ENCODE measurements around the gene MYMX.

The MYMX gene

DNA sequence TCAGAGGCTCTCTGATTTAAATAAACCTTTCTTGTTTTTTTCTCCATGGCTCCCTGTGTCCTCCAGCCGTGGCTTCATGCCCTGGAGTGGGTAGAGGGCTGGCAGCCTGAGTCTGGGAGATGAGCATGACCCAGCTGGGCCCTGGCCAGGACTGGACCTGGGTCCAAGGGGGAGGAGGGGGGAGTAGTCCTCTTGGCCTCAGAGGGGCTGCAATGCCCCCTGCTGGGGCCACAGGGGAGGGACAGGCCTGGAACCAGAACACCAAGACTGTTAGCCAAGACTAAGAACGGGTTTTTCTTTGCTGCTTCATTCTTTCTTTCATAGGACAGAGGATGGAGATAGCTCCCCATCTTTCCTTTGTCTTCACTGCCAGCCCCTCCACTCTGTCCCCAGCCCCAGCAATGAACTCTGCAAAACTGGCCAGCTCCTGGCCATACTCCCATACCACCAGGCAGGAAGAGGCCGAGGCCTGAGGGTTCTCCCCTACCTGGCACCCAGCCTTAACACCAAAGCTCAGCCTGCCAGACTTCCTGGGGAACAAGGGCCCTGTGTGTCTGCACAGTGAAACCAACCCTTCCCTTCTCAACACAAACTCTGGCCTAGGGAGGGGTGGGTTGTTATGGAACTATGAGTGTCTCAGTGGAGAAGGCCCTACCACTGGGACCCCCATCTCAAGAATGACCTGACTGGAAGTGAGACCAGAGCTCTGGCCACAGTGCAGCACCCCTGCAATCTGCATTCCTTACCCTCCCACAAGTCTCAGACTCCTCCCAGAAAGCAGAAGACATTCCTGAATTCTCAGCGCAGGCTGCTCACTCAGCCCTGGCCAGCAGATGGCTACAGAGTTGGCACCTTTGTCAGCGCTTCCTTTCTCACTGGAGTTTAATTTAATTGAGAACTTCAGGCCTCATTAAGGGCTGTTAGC, 17.6 kb downstream of the MYMX start:
- DNase-seq: no peak

DNA sequence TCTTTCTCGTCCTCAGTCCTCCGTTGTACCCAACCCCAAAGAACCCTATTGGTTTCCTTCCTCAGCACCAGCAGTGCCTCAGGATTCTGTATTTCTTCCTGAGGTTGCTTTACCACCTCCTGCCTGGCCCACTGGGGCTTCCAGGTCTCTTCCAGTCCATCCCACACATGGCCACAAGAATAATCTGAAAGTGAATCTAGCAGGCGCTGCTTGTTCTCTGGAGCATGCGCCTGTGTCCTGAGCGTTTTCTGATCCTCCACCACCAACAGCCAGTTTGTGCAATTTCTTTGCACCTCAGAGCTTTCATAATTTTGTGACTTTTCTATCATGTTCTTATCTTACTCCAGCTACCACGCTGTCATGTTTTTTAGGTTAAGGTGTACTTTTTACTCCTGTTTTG, 18.5 kb downstream of the MYMX start:
- DNase-seq: no peak

DNA sequence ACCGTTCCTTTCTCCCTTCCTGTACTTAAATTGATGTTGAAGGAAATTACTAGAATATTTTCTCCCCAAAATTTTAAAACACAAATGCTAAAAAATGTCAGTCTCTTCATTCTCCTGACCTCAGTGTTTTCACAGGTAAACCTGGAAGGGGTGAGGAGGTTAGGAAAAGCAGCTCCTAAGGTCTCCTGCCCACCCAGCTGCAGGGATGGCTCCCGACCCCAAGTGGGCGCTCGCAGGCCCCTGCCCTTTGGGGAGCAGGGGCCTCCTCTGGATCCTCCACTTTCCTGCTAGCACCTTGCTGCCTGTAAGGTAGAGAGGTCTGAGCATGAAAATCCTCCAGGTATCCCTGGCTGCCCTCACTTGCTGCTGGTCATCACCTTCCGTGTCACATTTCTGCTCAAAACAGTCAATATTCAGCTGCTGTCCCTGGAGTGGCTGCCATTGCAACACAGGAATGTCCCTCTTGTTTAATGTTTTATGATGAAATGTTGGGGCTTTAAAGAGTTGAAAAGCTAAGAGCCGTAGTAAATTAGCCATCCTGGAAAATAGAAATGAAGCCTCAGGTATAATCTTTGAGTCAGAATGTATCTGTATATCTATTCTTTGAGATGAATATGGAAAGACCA, 19.3 kb downstream of the MYMX start:
- no peak for DNase-seq

DNA sequence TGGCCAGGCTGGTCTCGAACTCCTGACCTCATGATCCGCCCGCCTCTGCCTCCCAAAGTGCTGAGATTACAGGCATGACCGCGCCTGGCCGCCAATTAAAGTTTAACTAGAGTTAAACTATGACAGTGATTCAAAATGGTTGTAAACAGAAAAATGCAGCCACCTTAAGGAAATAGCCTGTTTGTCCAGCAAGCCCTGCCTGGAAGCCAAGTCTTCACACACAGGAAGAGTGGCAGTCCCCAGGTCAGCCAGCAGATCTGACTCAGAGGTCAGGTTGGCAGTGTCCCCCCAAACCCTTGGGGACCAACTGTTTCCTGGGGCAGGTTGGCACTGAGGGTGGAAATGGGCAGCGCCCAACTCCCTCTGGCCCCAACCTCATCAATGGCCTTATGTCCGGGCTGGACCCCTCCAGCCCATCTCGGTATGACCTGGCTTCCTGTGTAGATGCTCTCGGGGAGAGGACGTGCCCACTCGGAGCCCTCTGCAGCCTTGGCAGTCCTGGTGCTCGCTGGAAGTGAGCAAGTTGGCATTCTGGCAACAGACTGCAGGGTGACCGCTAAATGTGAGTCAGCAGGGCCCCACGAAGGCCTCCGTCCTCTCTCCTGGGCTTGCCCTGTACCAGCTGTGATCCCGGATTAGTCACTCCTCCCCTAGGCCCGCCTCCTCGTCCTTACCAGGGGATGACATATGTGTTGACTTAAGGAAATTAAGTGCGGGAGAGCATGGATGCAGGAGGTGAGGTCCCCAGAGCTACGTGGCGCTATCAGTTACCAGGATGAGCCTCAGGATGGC, 20.5 kb downstream of the MYMX start:
- peak; percentile 64 for DNase-seq

DNA sequence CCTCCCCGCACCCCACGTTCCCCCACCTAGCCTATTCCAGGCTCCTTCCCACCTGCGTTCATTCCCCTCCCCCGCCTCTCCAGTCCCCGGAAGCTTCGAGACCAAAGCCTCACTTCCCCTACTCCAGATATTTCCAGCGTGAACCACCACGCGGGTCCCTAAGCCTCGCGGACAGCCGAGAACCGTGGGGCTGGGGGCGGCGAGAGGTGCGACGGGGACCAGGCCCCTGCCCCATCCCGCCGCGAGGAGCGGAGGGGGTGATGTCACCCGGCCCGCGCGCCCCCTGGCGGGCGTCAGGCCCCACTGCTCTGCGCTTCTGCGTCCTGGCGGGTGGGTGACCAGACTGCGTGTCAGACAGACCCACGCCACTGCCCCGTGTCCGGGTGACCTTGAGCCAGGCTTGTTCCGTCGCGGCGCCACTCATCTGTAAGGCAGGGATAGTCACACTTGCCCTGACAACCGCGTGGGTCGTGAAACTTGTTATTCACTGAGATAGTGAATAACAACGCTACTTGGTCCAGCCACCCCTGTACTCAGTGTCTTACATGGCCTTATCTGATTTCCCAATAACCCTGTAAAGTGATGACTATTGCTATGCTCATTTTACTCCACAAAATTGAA, 21.2 kb downstream of the MYMX start:
- DNase-seq: no peak

DNA sequence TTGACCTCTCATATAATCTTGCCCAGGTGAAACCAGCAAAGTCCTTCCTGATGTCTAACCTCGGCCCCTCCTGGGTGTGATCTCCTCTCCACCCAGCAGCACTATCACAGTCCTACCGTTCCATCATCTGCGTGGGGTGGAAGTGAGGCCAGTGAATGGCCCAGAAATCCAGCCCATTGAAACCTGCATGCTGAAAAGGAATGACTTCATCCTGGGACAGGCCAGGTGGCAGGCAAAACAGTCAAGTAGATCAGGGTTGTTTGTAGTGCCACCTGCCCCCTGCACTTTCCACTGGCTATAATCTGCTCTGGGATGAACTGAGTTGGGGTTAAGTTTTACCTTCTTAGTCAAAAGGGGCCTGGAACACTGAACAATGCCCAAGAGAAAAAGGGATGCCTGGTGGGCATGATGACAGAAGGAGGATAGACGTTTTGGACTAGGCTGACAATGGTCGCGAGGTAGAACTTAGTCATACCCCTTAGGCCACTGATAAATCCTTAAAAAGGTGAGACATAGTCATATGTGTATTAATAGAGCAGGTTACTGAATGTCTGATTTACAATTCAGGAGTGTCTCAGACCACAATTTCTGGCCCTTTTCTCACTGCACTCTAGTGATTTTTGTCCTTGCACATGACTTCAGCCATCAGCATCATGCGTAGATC, 22.1 kb downstream of the MYMX start:
- no peak for DNase-seq

DNA sequence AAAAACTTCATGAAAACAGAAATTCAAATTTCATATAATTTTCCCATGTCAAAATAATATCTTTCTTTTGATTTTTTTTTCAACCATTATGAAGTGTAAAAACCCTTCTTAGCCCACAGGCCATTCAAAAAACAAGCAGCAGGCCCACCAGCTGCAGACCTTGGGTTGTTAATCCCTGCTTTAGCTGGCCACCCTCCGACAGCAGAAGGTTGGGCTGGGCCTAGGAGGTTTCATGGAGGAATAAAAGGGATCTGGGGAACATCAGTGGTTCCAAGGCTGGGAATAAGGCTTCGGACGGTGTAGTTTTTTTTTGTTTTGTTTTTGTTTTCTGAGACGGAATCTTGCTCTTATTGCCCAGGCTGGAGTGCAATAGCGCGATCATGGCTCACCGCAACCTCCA, 26.6 kb downstream of the MYMX start:
- no peak for DNase-seq

DNA sequence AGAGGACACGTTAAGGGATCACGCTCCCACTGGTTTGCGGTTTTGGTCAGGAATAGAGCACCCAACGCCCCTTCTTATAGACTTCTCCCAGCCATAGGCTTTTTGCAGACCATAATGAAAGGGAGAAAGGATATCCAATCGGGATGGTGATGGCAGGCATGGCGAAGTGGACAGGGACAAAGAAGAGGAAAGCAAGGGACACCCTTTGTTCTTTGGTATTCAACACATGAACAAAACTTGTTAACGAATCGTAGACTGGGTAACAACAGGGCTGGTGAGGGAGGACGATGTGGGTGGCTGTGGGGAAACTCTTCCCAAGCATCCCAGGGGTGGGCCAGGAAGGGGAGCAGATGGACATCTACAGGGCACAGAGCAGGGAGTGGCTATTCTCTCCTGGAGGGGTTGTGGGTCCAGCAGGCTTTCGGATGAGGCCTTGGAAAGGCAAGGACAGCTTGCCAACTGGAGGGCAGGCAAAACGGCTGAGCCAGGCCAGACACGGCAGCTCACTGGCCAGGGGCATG, 28.7 kb downstream of the MYMX start:
- no peak for DNase-seq

DNA sequence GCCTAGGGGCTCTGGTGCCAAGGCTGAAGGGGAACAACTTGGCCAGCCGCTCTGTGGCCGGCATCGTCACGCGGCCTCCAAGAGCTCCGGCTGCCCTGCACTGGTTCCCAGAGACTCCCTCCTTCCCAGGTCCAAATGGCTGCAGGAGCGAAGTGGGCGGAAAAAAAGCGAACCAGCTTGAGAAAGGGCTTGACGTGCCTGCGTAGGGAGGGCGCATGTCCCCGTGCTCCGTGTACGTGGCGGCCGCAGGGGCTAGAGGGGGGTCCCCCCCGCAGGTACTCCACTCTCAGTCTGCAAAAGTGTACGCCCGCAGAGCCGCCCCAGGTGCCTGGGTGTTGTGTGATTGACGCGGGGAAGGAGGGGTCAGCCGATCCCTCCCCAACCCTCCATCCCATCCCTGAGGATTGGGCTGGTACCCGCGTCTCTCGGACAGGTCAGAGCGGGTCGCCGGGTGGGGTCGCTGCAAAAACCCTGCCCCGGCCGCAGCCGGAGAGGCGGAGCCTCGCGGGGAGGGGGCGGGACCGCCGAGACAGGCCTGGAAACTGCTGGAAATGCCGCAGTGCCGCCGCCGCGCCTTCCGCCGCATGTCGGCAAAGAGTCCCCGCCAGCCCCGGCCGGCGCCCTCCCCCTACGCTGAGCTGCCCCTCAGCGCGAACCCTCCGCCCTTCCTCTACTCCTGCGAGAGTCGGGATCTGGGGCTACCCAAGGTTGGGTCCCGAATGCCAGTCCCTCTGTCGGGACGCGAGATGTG, 29.4 kb downstream of the MYMX start:
- DNase-seq: no peak

DNA sequence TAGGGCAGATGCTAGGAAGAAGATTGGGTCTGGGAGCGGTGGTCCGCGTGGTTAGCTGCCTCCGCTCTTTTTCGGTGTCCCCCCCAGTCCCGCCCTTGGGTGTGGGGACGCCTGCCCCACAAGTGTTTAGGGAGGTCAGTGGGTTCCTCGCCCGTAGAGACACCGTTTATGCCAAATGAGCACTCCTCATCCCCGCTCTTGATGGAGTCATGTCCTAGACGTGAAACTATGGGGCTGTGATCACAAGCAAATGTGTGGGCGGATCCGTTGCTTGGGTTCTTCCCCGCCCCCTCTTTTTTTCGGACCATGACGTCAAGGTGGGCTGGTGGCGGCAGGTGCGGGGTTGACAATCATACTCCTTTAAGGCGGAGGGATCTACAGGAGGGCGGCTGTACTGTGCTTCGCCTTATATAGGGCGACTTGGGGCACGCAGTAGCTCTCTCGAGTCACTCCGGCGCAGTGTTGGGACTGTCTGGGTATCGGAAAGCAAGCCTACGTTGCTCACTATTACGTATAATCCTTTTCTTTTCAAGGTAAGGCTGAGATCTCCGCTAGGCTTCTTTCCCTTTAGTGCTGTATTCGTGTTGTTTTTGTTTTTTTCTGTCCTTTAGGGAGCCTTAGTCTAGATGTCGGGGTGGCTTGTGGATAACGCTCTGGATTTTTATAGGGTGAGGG, 30.1 kb downstream of the MYMX start, which contains the start of gene HSP90AB1:
HSP90AB1 (plus strand) TSS at position 439 of the 675 bp plus-strand sequence. CDS start 1,529 bp downstream, outside the sequence.
- DNase-seq: peak; percentile 85

DNA sequence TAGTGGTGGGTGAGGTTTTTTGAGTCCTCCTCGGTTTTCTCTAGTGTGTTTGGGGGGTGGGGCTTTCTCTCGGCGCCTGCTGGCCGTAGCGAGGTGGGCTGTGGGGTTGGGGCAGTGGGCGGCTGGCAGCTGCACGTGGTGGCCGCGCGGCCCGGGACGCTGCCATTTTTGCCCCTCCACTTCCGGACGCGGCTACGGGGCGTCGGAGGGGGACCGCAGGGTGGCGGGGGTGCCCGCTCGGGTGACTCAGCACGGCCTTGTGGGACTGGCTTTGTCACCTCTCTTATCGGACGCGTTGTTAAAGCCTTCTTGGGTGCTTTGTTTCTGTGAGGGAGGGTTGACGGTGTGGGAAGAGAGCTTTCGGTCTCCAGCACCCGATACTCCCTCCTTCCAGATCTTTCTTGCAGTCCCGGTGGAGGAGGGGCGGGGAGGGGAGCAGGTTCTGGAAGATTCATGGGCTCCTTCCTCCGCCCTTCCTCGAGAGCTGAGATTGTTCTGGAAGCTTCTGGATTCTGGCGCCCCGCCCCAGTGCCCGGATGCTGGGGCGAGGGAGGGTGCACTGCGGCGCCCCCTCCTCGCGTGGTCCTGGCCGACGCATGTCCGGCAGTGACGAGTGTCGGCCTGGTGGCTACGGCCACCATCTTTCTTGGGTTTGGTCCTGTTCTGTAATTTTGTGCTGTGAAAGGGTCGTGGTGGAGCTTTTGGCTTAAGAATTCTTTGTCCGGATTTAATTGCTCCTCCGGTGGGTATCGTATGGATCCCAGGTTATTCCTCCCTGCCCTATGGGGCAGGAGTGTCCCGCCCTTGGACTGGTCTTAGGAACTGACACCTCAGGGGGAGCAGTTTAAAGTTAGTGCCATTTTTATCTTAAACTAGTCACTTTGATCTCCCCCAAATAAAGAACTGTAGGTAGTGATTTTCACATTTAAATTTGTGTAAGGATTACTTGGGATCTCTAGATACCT, 30.9 kb downstream of the MYMX start:
- no peak for DNase-seq

DNA sequence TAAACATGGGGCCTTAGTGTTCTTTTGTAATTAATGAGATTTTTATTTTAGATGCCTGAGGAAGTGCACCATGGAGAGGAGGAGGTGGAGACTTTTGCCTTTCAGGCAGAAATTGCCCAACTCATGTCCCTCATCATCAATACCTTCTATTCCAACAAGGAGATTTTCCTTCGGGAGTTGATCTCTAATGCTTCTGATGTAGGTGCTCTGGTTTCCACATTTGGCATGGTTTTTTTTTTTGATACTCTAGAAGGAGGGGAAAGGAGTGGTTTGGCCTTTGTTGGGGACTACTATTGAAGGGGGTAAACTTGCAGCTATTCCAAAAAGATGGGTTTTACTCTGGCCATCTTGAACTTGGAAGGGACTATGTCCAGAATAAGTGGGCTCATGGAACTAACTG, 31.9 kb downstream of the MYMX start:
- DNase-seq: no peak

DNA sequence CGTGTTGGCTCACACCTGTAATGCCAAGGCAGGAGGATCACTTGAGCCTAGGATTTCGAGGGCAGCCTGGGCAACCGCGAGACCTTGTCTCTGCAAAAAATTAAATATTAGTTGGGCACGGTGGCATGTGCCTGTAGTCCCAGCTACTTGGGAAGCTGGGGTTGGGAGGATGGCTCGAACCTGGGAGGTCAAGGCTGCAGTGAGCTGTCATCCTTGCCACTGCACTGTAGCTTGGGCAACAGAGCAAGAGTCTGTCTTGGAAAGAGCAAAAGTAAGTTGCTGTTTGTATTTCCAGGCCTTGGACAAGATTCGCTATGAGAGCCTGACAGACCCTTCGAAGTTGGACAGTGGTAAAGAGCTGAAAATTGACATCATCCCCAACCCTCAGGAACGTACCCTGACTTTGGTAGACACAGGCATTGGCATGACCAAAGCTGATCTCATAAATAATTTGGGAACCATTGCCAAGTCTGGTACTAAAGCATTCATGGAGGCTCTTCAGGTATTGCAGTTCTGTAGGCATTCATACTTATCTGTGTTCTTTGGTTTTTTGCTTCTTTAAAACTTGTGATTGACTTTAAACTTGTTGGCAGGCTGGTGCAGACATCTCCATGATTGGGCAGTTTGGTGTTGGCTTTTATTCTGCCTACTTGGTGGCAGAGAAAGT, 32.5 kb downstream of the MYMX start:
- no peak for DNase-seq

DNA sequence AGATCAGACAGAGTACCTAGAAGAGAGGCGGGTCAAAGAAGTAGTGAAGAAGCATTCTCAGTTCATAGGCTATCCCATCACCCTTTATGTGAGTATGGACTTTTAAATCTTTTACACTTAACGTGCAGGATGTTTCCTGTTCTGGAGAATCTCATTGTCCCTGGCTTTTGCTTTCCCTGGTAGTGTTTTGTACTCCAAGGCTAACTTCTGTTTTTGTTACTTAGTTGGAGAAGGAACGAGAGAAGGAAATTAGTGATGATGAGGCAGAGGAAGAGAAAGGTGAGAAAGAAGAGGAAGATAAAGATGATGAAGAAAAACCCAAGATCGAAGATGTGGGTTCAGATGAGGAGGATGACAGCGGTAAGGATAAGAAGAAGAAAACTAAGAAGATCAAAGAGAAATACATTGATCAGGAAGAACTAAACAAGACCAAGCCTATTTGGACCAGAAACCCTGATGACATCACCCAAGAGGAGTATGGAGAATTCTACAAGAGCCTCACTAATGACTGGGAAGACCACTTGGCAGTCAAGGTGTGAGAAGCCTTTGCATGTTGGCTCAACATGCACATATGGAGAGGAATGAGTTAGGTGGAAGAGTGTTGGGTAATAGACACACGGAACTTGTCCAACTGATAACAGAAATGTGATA, 33.5 kb downstream of the MYMX start:
- no peak for DNase-seq

DNA sequence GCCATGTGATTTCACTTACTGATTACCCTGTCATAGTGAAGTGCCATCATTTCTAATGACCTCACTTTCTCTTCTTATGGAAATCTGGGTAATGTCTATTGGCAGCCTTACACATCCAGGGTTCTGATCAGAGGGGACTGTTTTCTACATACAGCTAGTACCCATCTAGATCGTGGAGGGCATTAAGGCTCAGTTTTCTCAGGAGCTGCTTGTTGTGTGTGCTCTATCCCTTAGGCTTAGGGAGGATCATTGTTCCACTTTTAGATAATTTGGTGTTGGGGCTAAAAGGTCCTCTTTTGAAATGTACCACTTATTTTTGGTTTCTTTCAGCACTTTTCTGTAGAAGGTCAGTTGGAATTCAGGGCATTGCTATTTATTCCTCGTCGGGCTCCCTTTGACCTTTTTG, 34.0 kb downstream of the MYMX start:
- no peak for DNase-seq

DNA sequence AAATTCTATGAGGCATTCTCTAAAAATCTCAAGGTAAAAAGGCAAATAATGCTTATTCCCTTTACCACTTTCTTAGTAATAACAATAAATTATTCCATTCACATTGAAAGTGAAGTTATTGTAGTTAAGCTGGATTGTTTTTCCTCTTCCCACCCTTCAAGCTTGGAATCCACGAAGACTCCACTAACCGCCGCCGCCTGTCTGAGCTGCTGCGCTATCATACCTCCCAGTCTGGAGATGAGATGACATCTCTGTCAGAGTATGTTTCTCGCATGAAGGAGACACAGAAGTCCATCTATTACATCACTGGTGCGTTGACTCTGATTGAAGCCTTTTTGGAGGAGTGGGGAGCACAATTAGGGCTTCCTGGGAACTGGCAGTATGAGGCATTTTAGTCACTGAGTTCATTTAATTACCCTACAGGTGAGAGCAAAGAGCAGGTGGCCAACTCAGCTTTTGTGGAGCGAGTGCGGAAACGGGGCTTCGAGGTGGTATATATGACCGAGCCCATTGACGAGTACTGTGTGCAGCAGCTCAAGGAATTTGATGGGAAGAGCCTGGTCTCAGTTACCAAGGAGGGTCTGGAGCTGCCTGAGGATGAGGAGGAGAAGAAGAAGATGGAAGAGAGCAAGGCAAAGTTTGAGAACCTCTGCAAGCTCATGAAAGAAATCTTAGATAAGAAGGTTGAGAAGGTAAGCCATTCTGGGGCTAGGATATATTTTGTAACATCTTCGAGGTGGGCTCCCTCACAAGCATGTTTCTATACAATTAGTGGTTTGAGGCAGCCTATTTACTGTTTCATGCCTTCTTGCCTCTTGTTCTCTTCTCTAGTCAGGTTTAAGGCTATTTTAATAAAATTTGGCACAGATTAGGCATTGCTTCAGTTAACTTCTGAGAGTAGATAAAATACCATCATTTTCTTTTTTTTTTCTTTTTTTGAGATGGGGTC, 35.1 kb downstream of the MYMX start:
- DNase-seq: no peak
